K562 (cell line): Measurements from ENCODE around the gene JUP. TPM values are rescaled to one million over a fixed set of nuclear protein-coding genes. Genes with fewer than 3 reads are reported as not detected.

Experiments used
- ATAC-seq: fragments of 200-7000 bp; cut with Tn5 transposase; 3 replicates; pipeline ENCODE4 v1.9.1; 2020; ENCODE audit warnings: moderate library complexity
- BruUV-seq: library from RNA; stranded (reverse); fragments of 400-500 nt; replicated peaks from 2 replicates; lab custom pipeline; 2021; lab: Mats Ljungman, UMichigan
- CTCF ChIA-PET: fragments of 300-600 bp; formaldehyde crosslinking; extraction: SDS; loops from one replicate; lab custom pipeline; 2021; ENCODE audit warnings: low intra/inter-chr PET ratio; lab: Yijun Ruan, JAX
- POLR2A ChIA-PET: fragments of 300-600, 350-650 bp; sonication (Branson Sonifier 250); formaldehyde crosslinking; extraction: SDS; loops from one replicate; lab custom pipeline; 2021; ENCODE audit warnings: antibody characterized with exemption, inconsistent platforms; lab: Yijun Ruan, JAX
- DNase-seq, 4 experiments: peaks; one replicate each; pipeline versions ENCODE4 v3.0.0 to v3.0.0-alpha.2; 2011 to 2018; ENCODE audit warnings: low spot score in 3 of 4, mixed read lengths in 3 of 4; ENCODE audit errors: extremely low read depth in 1 of 4
- FAIRE-seq: peaks from 2 replicates; lab custom pipeline; 2011; peaks lifted over from hg19 to GRCh38; lab: Jason Lieb, UNC
- H2AFZ ChIP-seq: 2 replicates; pipeline ENCODE4 v1.6.0; 2011; ENCODE audit warnings: low read depth, low read length, control low read depth, inconsistent platforms
- H3K27ac ChIP-seq: fragments of 200-600 bp; 3 replicates; pipeline ENCODE4 v1.8.0; 2011; ENCODE audit warnings: low read depth, mild to moderate bottlenecking, control low read depth, inconsistent platforms, low read length, moderate library complexity, mixed read lengths; ENCODE audit errors: extremely low read depth
- H3K27me3 ChIP-seq, 2 experiments: fragments of 300-600 bp in 1 of 2; 2 replicates in 1 of 2; 3 replicates in 1 of 2; pipeline versions ENCODE4 v1.6.0 to v1.8.0; 2011; ENCODE audit warnings: inconsistent platforms in 2 of 2, low read length in 2 of 2, mild to moderate bottlenecking in 1 of 2, mixed read lengths in 1 of 2, moderate library complexity in 1 of 2; ENCODE audit not compliant: control insufficient read depth in 2 of 2, insufficient read depth in 2 of 2
- H3K36me3 ChIP-seq: fragments of 300-600 bp; 3 replicates; pipeline ENCODE4 v1.8.0; 2011; ENCODE audit warnings: mild to moderate bottlenecking, low read length, inconsistent platforms; ENCODE audit not compliant: control insufficient read depth, insufficient read depth
- H3K4me1 ChIP-seq, 2 experiments: fragments of 200-600 bp in 1 of 2; replicated peaks in 1 of 2; 2 replicates in 1 of 2; 3 replicates in 1 of 2; pipeline versions ENCODE4 v1.5.1 to v1.8.0; 2011; ENCODE audit warnings: inconsistent platforms in 2 of 2, low read length in 2 of 2, mild to moderate bottlenecking in 1 of 2, mixed read lengths in 1 of 2, moderate library complexity in 1 of 2; ENCODE audit not compliant: control insufficient read depth in 2 of 2, insufficient read depth in 2 of 2
- H3K4me2 ChIP-seq: 2 replicates; pipeline ENCODE4 v1.6.1; 2011; ENCODE audit warnings: low read length, control low read depth, inconsistent platforms, mixed read lengths; ENCODE audit not compliant: insufficient read depth
- H3K4me3 ChIP-seq: fragments of 200-600 bp; sonication (generic), shearing (Covaris generic); 2 replicates; pipeline ENCODE4 v1.5.1; 2016; ENCODE audit warnings: control low read depth, inconsistent platforms
- H3K79me2 ChIP-seq: fragments of 200-600 bp; 3 replicates; pipeline ENCODE4 v1.8.0; 2011; ENCODE audit warnings: low read length, inconsistent platforms; ENCODE audit not compliant: control insufficient read depth, insufficient read depth
- H3K9ac ChIP-seq, 2 experiments: 2 replicates each; pipeline versions ENCODE4 v1.6.0 to v1.6.1; 2011; ENCODE audit warnings: low read depth in 2 of 2, low read length in 2 of 2, control low read depth in 1 of 2, inconsistent platforms in 1 of 2, mild to moderate bottlenecking in 1 of 2, mixed read lengths in 1 of 2; ENCODE audit not compliant: insufficient read depth in 1 of 2
- H3K9me1 ChIP-seq: one replicate; pipeline ENCODE4 v1.6.0; 2011; ENCODE audit warnings: inconsistent platforms, mild to moderate bottlenecking, low read length, moderate library complexity; ENCODE audit not compliant: control insufficient read depth, insufficient read depth
- H3K9me3 ChIP-seq: replicated peaks from 2 replicates; pipeline ENCODE4 v1.5.1; 2011; ENCODE audit warnings: low read depth, low read length, inconsistent platforms; ENCODE audit not compliant: control insufficient read depth, insufficient read depth
- H4K20me1 ChIP-seq: replicated peaks from 2 replicates; pipeline ENCODE4 v1.6.1; 2011; ENCODE audit warnings: low read length, inconsistent platforms, mixed read lengths; ENCODE audit not compliant: control insufficient read depth, insufficient read depth
- BDP1 ChIP-seq: IDR thresholded peaks from 3 replicates; pipeline ENCODE4 v1.6.1; 2011; ENCODE audit not compliant: insufficient read length, insufficient read depth
- C11orf30 ChIP-seq: fragments of 450-650 bp; IDR thresholded peaks from 2 replicates; pipeline ENCODE4 v1.6.1; 2016; ENCODE audit warnings: low read depth, mild to moderate bottlenecking
- CBFA2T3 ChIP-seq: fragments of 450-650 bp; IDR thresholded peaks from 2 replicates; pipeline ENCODE4 v1.6.1; 2017
- ERF ChIP-seq: fragments of 450-650 bp; formaldehyde crosslinking; IDR thresholded peaks from 2 replicates; pipeline ENCODE4 v1.4.0; 2020; ENCODE audit warnings: mild to moderate bottlenecking, mixed read lengths
- HNRNPUL1 ChIP-seq: fragments of 200-400 bp; formaldehyde crosslinking; IDR thresholded peaks from 2 replicates; pipeline ENCODE4 v1.6.1; 2017; ENCODE audit warnings: low read length
- MAFG ChIP-seq: fragments of 450-650 bp; conservative IDR thresholded peaks from 2 replicates; pipeline ENCODE4 v1.6.1; 2016; ENCODE audit warnings: missing genetic modification characterization, missing compliant biosample characterization
- MIER1 ChIP-seq: fragments of 450-650 bp; IDR thresholded peaks from 2 replicates; pipeline ENCODE4 v1.6.1; 2016; ENCODE audit warnings: antibody characterized with exemption, mild to moderate bottlenecking, low read depth
- PPARD ChIP-seq: fragments of 250-450 bp; sonication (Bioruptor Pico); IDR thresholded peaks from 2 replicates; pipeline ENCODE4 v1.8.0; 2022; ENCODE audit warnings: inconsistent platforms, mild to moderate bottlenecking, moderate library complexity
- PTTG1 ChIP-seq: fragments of 450-650 bp; IDR thresholded peaks from 2 replicates; pipeline ENCODE4 v1.6.1; 2016; ENCODE audit warnings: low read depth, mild to moderate bottlenecking, missing genetic modification characterization, missing compliant biosample characterization
- WGBS: fragments of 100-300 bp; shearing (Covaris generic); methylation state at CpG from one replicate; pipeline ENCODE4 v1.1.6; 2016; ENCODE audit warnings: low coverage, mixed read lengths; ENCODE audit not compliant: insufficient coverage; ENCODE audit errors: missing lambda C conversion rate; 5-methylcytosine and 5-hydroxymethylcytosine counted together
- in situ Hi-C: fragments of 300-500 bp; cut with MboI; formaldehyde crosslinking; loops from 4 replicates; pipeline ENCODE4 v1.15.0; 2018; ENCODE audit warnings: inconsistent platforms, mixed read lengths
- intact Hi-C: fragments of 100-400 bp; cut with micrococcal nuclease; formaldehyde crosslinking; loops from 2 replicates; pipeline ENCODE4 v1.14.2; 2022
- polyA plus RNA-seq, 8 experiments: library from polyadenylated mRNA; depleted of rRNA in 4 of 8; stranded (reverse) in 5 of 8; unstranded in 3 of 8; fragments of >200 nt; fragmentation: Nextera tagmentation in 2 of 8; fragmentation: Illumina TruSeq in 1 of 8; extraction: Ambion mirVana in 2 of 8; extraction: Trizol in 1 of 8; gene quantifications; 2 replicates each; pipeline versions ENCODE4 v1.2.1 to v1.2.3, GENCODE V29; 2011 to 2014; ENCODE audit warnings: inconsistent platforms in 1 of 8, missing spikeins in 1 of 8
- total RNA-seq, 7 experiments: library from RNA; depleted of rRNA in 6 of 7; stranded (reverse); fragments of >200 nt in 6 of 7; fragmentation: Illumina TruSeq in 2 of 7; extraction: Trizol in 2 of 7; gene quantifications; 2 replicates each; pipeline versions ENCODE4 v1.2.1 to v1.2.3, GENCODE V29; 2011 to 2021; ENCODE audit warnings: low replicate concordance in 1 of 7
- TF ChIP-seq, protein P1 (sequence below), 2 experiments: fragments of 450-650 bp; formaldehyde crosslinking in 1 of 2; IDR thresholded peaks; 2 replicates each; pipeline versions ENCODE4 v1.4.0 to v1.6.1; 2014 to 2020; ENCODE audit warnings: mild to moderate bottlenecking in 2 of 2, borderline replicate concordance in 1 of 2, low read depth in 1 of 2
- TF ChIP-seq, protein P2 (sequence below): sonication (generic); IDR thresholded peaks from 2 replicates; pipeline ENCODE4 v1.6.1; 2016
- TF ChIP-seq, protein P3 (sequence below): sonication (generic); formaldehyde crosslinking; IDR thresholded peaks from 2 replicates; pipeline ENCODE4 v1.8.1; 2023; ENCODE audit warnings: mild to moderate bottlenecking, missing genetic modification reagents

Gene JUP
- total and polyA plus RNA-seq, 9 of the 15 experiments (the other 6 are each of a cell fraction or from before 2014, with no cell fraction given) = 6.4 to 177 (median 31.2) TPM

DNA sequence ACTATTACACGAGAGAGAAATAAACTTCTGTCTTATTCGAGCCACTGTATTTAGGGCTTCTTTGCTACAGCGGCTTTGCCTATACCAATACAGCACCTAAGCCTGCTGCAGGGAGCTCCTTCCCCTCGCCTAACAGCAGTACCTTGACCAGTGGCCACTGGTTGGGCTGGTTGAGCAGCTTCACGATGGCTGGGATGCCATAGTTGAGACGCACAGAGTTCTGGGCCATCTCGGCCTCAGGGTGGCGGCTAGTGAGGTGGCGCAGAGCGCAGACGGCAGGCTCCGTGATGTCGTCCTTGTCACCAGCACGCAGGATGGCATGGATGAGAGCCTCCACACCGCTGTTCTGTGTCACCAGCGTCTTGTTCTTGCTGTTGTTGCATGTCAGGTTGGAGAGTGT lies 23.7 kb downstream of the JUP start:
- Histone ChIP-seq H3K79me2 (no peaks in the 10 kb centered on the region), H3K4me2 (no peak overlapping the region), H2AFZ (no peak overlapping the region), H4K20me1 (no peaks in the 10 kb centered on the region), H3K36me3 (peaks cover 87% of the 10 kb centered on the region), H3K9me3 (no peaks in the 10 kb centered on the region), H3K4me1 (no peaks in the 10 kb centered on the region; a peak in 2 of 5 replicates), H3K9ac (peak overlapping the region in 1 of 2 experiments; percentile 55; a peak in 1 of 4 replicates), H3K4me3 (no peak overlapping the region), H3K9me1 (no peaks in the 10 kb centered on the region), H3K27ac (no peak overlapping the region), H3K27me3 (no peaks in the 10 kb centered on the region)
- CTCF ChIA-PET = no interaction called here
- no peak for ATAC-seq
- in situ Hi-C loops (no loop called here), intact Hi-C loops (no loop called here)
- POLR2A ChIA-PET = interaction anchor here (0.6 to 1.8 kb wide), 4 partner anchors 14 to 82 kb away, joined by 3 to 7 read pairs (median 3); no protein-coding TSS in a partner anchor
- FAIRE-seq = no peak
- no TSS peak for BruUV-seq
- 94% methylated on average over 16 of the region's 16 CpGs for WGBS
- no peak for DNase-seq
- TF ChIP-seq, protein P1, sequence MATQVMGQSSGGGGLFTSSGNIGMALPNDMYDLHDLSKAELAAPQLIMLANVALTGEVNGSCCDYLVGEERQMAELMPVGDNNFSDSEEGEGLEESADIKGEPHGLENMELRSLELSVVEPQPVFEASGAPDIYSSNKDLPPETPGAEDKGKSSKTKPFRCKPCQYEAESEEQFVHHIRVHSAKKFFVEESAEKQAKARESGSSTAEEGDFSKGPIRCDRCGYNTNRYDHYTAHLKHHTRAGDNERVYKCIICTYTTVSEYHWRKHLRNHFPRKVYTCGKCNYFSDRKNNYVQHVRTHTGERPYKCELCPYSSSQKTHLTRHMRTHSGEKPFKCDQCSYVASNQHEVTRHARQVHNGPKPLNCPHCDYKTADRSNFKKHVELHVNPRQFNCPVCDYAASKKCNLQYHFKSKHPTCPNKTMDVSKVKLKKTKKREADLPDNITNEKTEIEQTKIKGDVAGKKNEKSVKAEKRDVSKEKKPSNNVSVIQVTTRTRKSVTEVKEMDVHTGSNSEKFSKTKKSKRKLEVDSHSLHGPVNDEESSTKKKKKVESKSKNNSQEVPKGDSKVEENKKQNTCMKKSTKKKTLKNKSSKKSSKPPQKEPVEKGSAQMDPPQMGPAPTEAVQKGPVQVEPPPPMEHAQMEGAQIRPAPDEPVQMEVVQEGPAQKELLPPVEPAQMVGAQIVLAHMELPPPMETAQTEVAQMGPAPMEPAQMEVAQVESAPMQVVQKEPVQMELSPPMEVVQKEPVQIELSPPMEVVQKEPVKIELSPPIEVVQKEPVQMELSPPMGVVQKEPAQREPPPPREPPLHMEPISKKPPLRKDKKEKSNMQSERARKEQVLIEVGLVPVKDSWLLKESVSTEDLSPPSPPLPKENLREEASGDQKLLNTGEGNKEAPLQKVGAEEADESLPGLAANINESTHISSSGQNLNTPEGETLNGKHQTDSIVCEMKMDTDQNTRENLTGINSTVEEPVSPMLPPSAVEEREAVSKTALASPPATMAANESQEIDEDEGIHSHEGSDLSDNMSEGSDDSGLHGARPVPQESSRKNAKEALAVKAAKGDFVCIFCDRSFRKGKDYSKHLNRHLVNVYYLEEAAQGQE (IDR thresholded peaks at IDR 0.05; ENCODE audit: borderline replicate concordance) = no peak
- TF ChIP-seq, protein P1 (CRISPR knock-in tag; IDR thresholded peaks at IDR 0.05; ENCODE audit: low read depth) = no peak
- TF ChIP-seq CBFA2T3 (no peak), MIER1 (no peak), HNRNPUL1 (no peak), PTTG1 (tag) (no peak), ERF (no peak), PPARD (CRISPR knock-in tag) (no peak), C11orf30 (no peak), MAFG (no peak), BDP1 (no peak)
- TF ChIP-seq, protein P2, sequence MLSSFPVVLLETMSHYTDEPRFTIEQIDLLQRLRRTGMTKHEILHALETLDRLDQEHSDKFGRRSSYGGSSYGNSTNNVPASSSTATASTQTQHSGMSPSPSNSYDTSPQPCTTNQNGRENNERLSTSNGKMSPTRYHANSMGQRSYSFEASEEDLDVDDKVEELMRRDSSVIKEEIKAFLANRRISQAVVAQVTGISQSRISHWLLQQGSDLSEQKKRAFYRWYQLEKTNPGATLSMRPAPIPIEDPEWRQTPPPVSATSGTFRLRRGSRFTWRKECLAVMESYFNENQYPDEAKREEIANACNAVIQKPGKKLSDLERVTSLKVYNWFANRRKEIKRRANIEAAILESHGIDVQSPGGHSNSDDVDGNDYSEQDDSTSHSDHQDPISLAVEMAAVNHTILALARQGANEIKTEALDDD = no peak
- TF ChIP-seq, protein P3, sequence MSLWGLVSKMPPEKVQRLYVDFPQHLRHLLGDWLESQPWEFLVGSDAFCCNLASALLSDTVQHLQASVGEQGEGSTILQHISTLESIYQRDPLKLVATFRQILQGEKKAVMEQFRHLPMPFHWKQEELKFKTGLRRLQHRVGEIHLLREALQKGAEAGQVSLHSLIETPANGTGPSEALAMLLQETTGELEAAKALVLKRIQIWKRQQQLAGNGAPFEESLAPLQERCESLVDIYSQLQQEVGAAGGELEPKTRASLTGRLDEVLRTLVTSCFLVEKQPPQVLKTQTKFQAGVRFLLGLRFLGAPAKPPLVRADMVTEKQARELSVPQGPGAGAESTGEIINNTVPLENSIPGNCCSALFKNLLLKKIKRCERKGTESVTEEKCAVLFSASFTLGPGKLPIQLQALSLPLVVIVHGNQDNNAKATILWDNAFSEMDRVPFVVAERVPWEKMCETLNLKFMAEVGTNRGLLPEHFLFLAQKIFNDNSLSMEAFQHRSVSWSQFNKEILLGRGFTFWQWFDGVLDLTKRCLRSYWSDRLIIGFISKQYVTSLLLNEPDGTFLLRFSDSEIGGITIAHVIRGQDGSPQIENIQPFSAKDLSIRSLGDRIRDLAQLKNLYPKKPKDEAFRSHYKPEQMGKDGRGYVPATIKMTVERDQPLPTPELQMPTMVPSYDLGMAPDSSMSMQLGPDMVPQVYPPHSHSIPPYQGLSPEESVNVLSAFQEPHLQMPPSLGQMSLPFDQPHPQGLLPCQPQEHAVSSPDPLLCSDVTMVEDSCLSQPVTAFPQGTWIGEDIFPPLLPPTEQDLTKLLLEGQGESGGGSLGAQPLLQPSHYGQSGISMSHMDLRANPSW (CRISPR knock-in tag) = no peak
